ENCODE measurements around the gene PACS2.
"Not testable (repeated sequence)": the region's sequence is repeated elsewhere in the genome, so short reads cannot be mapped to it uniquely, and the experiment has no call there.

PACS2 gene

GRCh38 chr14:105334383-105335230, 20.1 kb downstream of the PACS2 start:
- peaks cover 24 to 26% of the 10 kb centered on the region in 2 donors for H3K4me1 Mint-ChIP-seq (ENCODE audit: low read depth in 2 of 2)
- ATAC-seq (replicated peaks) (no peak), DNase-seq (no peak)
- peaks cover 12% of the 10 kb centered on the region for H3K36me3 Mint-ChIP-seq (ENCODE audit: insufficient read depth)
- no peak overlapping the region for H3K27ac Mint-ChIP-seq
- H3K9me3 Mint-ChIP-seq = no peaks in the 10 kb centered on the region
- H3K27me3 Mint-ChIP-seq = no peaks in the 10 kb centered on the region
- H3K4me3 Mint-ChIP-seq = no peak overlapping the region

GRCh38 chr14:105335231-105335542, 20.6 kb downstream of the PACS2 start:
- not testable (repeated sequence) for H3K27me3 Mint-ChIP-seq; H3K27ac Mint-ChIP-seq; ATAC-seq (replicated peaks); H3K4me3 Mint-ChIP-seq; DNase-seq; H3K9me3 Mint-ChIP-seq
- H3K36me3 Mint-ChIP-seq (ENCODE audit: insufficient read depth) = peaks cover 12% of the 10 kb centered on the region
- H3K4me1 Mint-ChIP-seq (ENCODE audit: low read depth in 2 of 2) = peaks cover 20 to 25% of the 10 kb centered on the region in 2 donors

- ATAC-seq (replicated peaks) (no peak), DNase-seq (no peak)
- Mint-ChIP-seq H3K27ac (no peak overlapping the region), H3K27me3 (no peaks in the 10 kb centered on the region), H3K36me3 (ENCODE audit: insufficient read depth) (peaks cover 12% of the 10 kb centered on the region), H3K4me3 (no peak overlapping the region), H3K9me3 (no peaks in the 10 kb centered on the region), H3K4me1 (ENCODE audit: low read depth in 2 of 2) (peaks cover 17 to 18% of the 10 kb centered on the region in 2 donors)
These were observed 21.4 kb downstream of the PACS2 start for GRCh38 chr14:105335735-105336476.

- no peaks in the 10 kb centered on the region for H3K27me3 Mint-ChIP-seq
- H3K9me3 Mint-ChIP-seq = no peaks in the 10 kb centered on the region
- H3K4me1 Mint-ChIP-seq (ENCODE audit: low read depth in 2 of 2) = peaks cover 12% of the 10 kb centered on the region in 2 donors
- no peak overlapping the region for H3K4me3 Mint-ChIP-seq
- H3K27ac Mint-ChIP-seq = no peak overlapping the region
- ATAC-seq (replicated peaks) = no peak
- DNase-seq = no peak
- peaks cover 12% of the 10 kb centered on the region for H3K36me3 Mint-ChIP-seq (ENCODE audit: insufficient read depth)
These were observed 22.1 kb downstream of the PACS2 start for GRCh38 chr14:105336477-105337287.

GRCh38 chr14:105337433-105337832, 22.9 kb downstream of the PACS2 start:
- ATAC-seq (replicated peaks) (no peak), DNase-seq (no peak)
- no peaks in the 10 kb centered on the region for H3K27me3 Mint-ChIP-seq
- peaks cover 6 to 7% of the 10 kb centered on the region in 2 donors for H3K4me1 Mint-ChIP-seq (ENCODE audit: low read depth in 2 of 2)
- no peak overlapping the region for H3K4me3 Mint-ChIP-seq
- no peak overlapping the region for H3K27ac Mint-ChIP-seq
- H3K36me3 Mint-ChIP-seq (ENCODE audit: insufficient read depth) = peaks cover 10% of the 10 kb centered on the region
- H3K9me3 Mint-ChIP-seq = no peaks in the 10 kb centered on the region

GRCh38 chr14:105337966-105338741, 23.6 kb downstream of the PACS2 start:
- Mint-ChIP-seq H3K36me3 (ENCODE audit: insufficient read depth) (peaks cover 7% of the 10 kb centered on the region), H3K4me1 (ENCODE audit: low read depth in 2 of 2) (peaks cover 1 to 11% of the 10 kb centered on the region in 2 donors), H3K27me3 (no peaks in the 10 kb centered on the region), H3K9me3 (no peaks in the 10 kb centered on the region), H3K4me3 (no peak overlapping the region), H3K27ac (no peak overlapping the region)
- DNase-seq = no peak
- no peak for ATAC-seq (replicated peaks)

- H3K36me3 Mint-ChIP-seq (ENCODE audit: insufficient read depth) = peaks cover 7% of the 10 kb centered on the region
- H3K4me1 Mint-ChIP-seq (ENCODE audit: low read depth in 2 of 2) = peaks cover 2 to 12% of the 10 kb centered on the region in 2 donors
- H3K4me3 Mint-ChIP-seq = no peak overlapping the region
- no peaks in the 10 kb centered on the region for H3K9me3 Mint-ChIP-seq
- H3K27ac Mint-ChIP-seq = peak overlapping the region in 1 of 2 donors; percentile 29
- DNase-seq (no peak), ATAC-seq (replicated peaks) (no peak)
- H3K27me3 Mint-ChIP-seq = no peaks in the 10 kb centered on the region
These were observed 26.5 kb downstream of the PACS2 start for GRCh38 chr14:105340821-105341733.

- H3K4me3 Mint-ChIP-seq = no peak overlapping the region
- DNase-seq = no peak
- peaks cover 2 to 12% of the 10 kb centered on the region in 2 donors for H3K4me1 Mint-ChIP-seq (ENCODE audit: low read depth in 2 of 2)
These were observed 28.6 kb downstream of the PACS2 start for GRCh38 chr14:105343194-105343593.

GRCh38 chr14:105346200-105346533, 31.6 kb downstream of the PACS2 start:
- Mint-ChIP-seq H3K27me3 (no peaks in the 10 kb centered on the region), H3K4me3 (no peak overlapping the region), H3K36me3 (ENCODE audit: insufficient read depth) (no peaks in the 10 kb centered on the region), H3K27ac (no peak overlapping the region), H3K9me3 (no peaks in the 10 kb centered on the region), H3K4me1 (ENCODE audit: low read depth in 2 of 2) (peaks cover 1 to 4% of the 10 kb centered on the region in 2 donors)
- ATAC-seq (replicated peaks) = no peak
- no peak for DNase-seq

More at GRCh38 chr14:105343194-105343593, 28.6 kb downstream of the PACS2 start:
- ATAC-seq (replicated peaks) = no peak
- peaks cover 3% of the 10 kb centered on the region for H3K36me3 Mint-ChIP-seq (ENCODE audit: insufficient read depth)
- H3K27ac Mint-ChIP-seq = no peak overlapping the region
- no peaks in the 10 kb centered on the region for H3K27me3 Mint-ChIP-seq
- H3K9me3 Mint-ChIP-seq = no peaks in the 10 kb centered on the region

- no peak overlapping the region for H3K4me3 Mint-ChIP-seq
- H3K36me3 Mint-ChIP-seq (ENCODE audit: insufficient read depth) = no peaks in the 10 kb centered on the region
- no peak overlapping the region for H3K27ac Mint-ChIP-seq
- no peaks in the 10 kb centered on the region for H3K9me3 Mint-ChIP-seq
- ATAC-seq (replicated peaks) (no peak), DNase-seq (no peak)
- H3K4me1 Mint-ChIP-seq (ENCODE audit: low read depth in 2 of 2) = peaks cover 2 to 5% of the 10 kb centered on the region in 2 donors
- no peaks in the 10 kb centered on the region for H3K27me3 Mint-ChIP-seq
These were observed 32.5 kb downstream of the PACS2 start for GRCh38 chr14:105346876-105347586.

GRCh38 chr14:105347587-105347968, 33.0 kb downstream of the PACS2 start:
- no peak overlapping the region for H3K27ac Mint-ChIP-seq
- no peaks in the 10 kb centered on the region for H3K9me3 Mint-ChIP-seq
- ATAC-seq (replicated peaks) = no peak
- no peaks in the 10 kb centered on the region for H3K27me3 Mint-ChIP-seq
- no peak for DNase-seq
- H3K4me1 Mint-ChIP-seq (ENCODE audit: low read depth in 2 of 2) = peaks cover 4 to 8% of the 10 kb centered on the region in 2 donors
- H3K36me3 Mint-ChIP-seq (ENCODE audit: insufficient read depth) = no peaks in the 10 kb centered on the region
- H3K4me3 Mint-ChIP-seq = no peak overlapping the region
